GM10266 (cell line): ENCODE measurements around the gene CYP2W1.
A peak's percentile ranks its signal among the peaks of the same experiment; 100 is the strongest.
"Not testable (repeated sequence)": the region's sequence is repeated elsewhere in the genome, so short reads cannot be mapped to it uniquely, and the experiment has no call there.

Experiments
- DNase-seq: peaks from one replicate; pipeline ENCODE4 v3.0.0; 2012; ENCODE audit errors: extremely low spot score
- CTCF ChIP-seq: IDR thresholded peaks from 2 replicates; pipeline ENCODE4 v1.5.1; 2012; ENCODE audit warnings: mild to moderate bottlenecking, low read depth; ENCODE audit not compliant: control insufficient read depth, insufficient read depth; ENCODE audit errors: missing control alignments

CYP2W1 gene

GRCh38 chr7:954330-955238 lies 28.4 kb upstream of the CYP2W1 start, which contains the start of gene ADAP1:
Gene ADAP1, minus strand, starts transcription at chr7:954680. Its CDS starts 203 bp downstream, at chr7:954477.
- peak; percentile 68 for TF ChIP-seq CTCF
- peak; percentile 90 for DNase-seq

- DNase-seq, result no peak
- no peak for TF ChIP-seq CTCF
Measured at GRCh38 chr7:956031-956430, 26.9 kb upstream of the CYP2W1 start.

GRCh38 chr7:957418-958220 lies 25.4 kb upstream of the CYP2W1 start:
- no peak for TF ChIP-seq CTCF
- no peak for DNase-seq

GRCh38 chr7:958221-959200 lies 24.5 kb upstream of the CYP2W1 start:
- no peak for DNase-seq
- no peak for TF ChIP-seq CTCF

- TF ChIP-seq CTCF, result no peak
- DNase-seq, result no peak
Measured at GRCh38 chr7:959271-959670, 23.7 kb upstream of the CYP2W1 start.

- not testable (repeated sequence) for DNase-seq
Measured at GRCh38 chr7:959740-960139, 23.2 kb upstream of the CYP2W1 start.
